Fibroblast of villous mesenchyme (primary cell): Measurements from ENCODE around the gene CNOT6. TPM values are rescaled to one million over a fixed set of nuclear protein-coding genes. Genes with fewer than 3 reads are reported as not detected.

ENCODE experiments used
- DNase-seq: peaks from one replicate; pipeline ENCODE4 v3.0.0-alpha.2; 2010; ENCODE audit warnings: low read depth
- H3K4me3 ChIP-seq: 2 replicates; pipeline ENCODE4 v1.5.1; 2011; ENCODE audit warnings: low read depth, mild to moderate bottlenecking, low read length
- CTCF ChIP-seq: IDR thresholded peaks from 2 replicates; pipeline ENCODE4 v1.5.1; 2012; ENCODE audit warnings: low read depth, mild to moderate bottlenecking, low read length; ENCODE audit not compliant: insufficient read depth
- small RNA-seq: library from RNA; depleted of rRNA; stranded (forward); fragments of <200 nt; gene quantifications from one replicate; pipeline ENCODE3, GENCODE V24; 2012
- total RNA-seq: library from RNA; depleted of rRNA; stranded (reverse); fragments of >200 nt; gene quantifications from 2 replicates; pipeline ENCODE4 v1.2.3, GENCODE V29; 2012

Gene CNOT6
- total RNA-seq, 1 donor = 16.4 TPM

- H3K4me3 ChIP-seq = no peak overlapping the region
- no peak for TF ChIP-seq CTCF
- DNase-seq = no peak
Observed at GRCh38 chr5:180625125-180625790, 131.1 kb downstream of the CNOT6 start.

- no peak overlapping the region for H3K4me3 ChIP-seq
- TF ChIP-seq CTCF = no peak
- DNase-seq = no peak
Observed at GRCh38 chr5:180625791-180626660, 131.8 kb downstream of the CNOT6 start.

- TF ChIP-seq CTCF = no peak
- no peak for DNase-seq
- H3K4me3 ChIP-seq = no peak overlapping the region
Observed at GRCh38 chr5:180626661-180627385, 132.6 kb downstream of the CNOT6 start.

- H3K4me3 ChIP-seq = no peak overlapping the region
- no peak for TF ChIP-seq CTCF
- no peak for DNase-seq
Observed at GRCh38 chr5:180627386-180628120, 133.4 kb downstream of the CNOT6 start.

Small RNA genes lying within 50 kb of the gene (small RNA-seq; reads per million reads assigned to genes)
- gene RNU6-525P = not detected

Other genes with a start within 250 kb of the CNOT6 start
- 26.1 and 33.2 TPM in 2 replicates for gene MAPK9, start 202.3 kb upstream of the CNOT6 start, total RNA-seq
- gene GFPT2, start 141.0 kb upstream of the CNOT6 start, total RNA-seq = 25.4 and 28.9 TPM in 2 replicates
- gene SCGB3A1, start 97.1 kb downstream of the CNOT6 start, total RNA-seq = not detected in 2 replicates
- under 0.01 and 0.43 TPM in 2 replicates for gene FLT4, start 155.2 kb downstream of the CNOT6 start, total RNA-seq
- gene OR2Y1, start 245.7 kb downstream of the CNOT6 start, total RNA-seq = not detected in 2 replicates